Measurements from ENCODE around the gene ADGRG2. TPM values are rescaled to one million over a fixed set of nuclear protein-coding genes. Genes with fewer than 3 reads are reported as not detected.

ADGRG2 gene
- total and polyA plus RNA-seq, 8 donors, result 0.30 to 2.6 (median 0.69) TPM

DNA sequence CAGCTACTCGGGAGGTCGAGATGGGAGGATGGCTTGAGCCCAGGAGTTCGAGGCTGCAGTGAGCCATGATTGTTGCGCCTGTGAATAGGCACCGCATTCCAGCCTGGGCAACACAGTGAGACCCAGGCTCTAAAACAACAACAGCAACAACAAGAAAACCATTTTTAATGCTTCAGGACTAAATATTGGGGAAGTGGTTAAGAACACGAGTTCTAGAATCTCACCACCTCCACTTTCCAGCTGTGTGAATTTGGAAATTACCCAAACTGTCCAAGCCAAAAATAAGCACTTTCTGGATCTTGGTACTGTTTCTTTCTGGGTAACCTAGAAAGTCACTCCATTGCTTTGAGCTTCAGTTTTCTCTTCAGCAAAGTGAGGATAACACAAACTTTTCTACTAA lies 63.2 kb downstream of the ADGRG2 start:
- 86 to 94% methylated on average over 6 of the region's 6 CpGs for WGBS, 2 donors
- no peak for ATAC-seq
- H3K36me3 ChIP-seq, result no peaks in the 10 kb centered on the region
- TF ChIP-seq, protein P1, sequence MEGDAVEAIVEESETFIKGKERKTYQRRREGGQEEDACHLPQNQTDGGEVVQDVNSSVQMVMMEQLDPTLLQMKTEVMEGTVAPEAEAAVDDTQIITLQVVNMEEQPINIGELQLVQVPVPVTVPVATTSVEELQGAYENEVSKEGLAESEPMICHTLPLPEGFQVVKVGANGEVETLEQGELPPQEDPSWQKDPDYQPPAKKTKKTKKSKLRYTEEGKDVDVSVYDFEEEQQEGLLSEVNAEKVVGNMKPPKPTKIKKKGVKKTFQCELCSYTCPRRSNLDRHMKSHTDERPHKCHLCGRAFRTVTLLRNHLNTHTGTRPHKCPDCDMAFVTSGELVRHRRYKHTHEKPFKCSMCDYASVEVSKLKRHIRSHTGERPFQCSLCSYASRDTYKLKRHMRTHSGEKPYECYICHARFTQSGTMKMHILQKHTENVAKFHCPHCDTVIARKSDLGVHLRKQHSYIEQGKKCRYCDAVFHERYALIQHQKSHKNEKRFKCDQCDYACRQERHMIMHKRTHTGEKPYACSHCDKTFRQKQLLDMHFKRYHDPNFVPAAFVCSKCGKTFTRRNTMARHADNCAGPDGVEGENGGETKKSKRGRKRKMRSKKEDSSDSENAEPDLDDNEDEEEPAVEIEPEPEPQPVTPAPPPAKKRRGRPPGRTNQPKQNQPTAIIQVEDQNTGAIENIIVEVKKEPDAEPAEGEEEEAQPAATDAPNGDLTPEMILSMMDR (IDR thresholded peaks at IDR 0.05), result no peak
- H3K4me3 ChIP-seq, result no peak overlapping the region
- no peaks in the 10 kb centered on the region for H3K27me3 ChIP-seq
- no peak overlapping the region for H3K27ac ChIP-seq
- H3K4me1 ChIP-seq, result no peaks in the 10 kb centered on the region
- intact Hi-C loops (cut with DNase I), result no loop called here
- no peaks in the 10 kb centered on the region for H3K9me3 ChIP-seq
- no peak for DNase-seq
- FAIRE-seq, result no peak

DNA sequence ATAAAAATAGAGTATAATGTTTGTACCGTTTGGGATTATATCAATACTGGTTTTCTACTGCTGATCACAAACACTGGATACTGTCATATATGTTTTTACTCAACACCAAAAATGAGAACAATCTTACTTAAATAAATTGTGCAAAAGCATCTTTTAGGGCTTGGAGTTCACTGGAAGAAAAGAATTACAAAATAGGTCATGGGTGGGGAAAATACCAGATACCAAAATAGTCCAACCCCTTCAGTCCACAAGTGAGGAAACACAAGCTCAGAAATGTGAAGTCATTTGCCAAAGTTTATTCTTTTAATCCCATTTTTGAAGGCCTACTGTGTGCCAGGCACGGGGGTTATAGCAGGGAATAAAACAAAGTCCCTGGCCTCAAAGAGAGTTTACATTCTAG lies 64.4 kb downstream of the ADGRG2 start:
- Histone ChIP-seq H3K27ac (no peak overlapping the region), H3K27me3 (no peaks in the 10 kb centered on the region), H3K4me3 (no peak overlapping the region), H3K9me3 (no peaks in the 10 kb centered on the region), H3K4me1 (no peaks in the 10 kb centered on the region), H3K36me3 (no peaks in the 10 kb centered on the region)
- intact Hi-C loops (cut with DNase I), result no loop called here
- TF ChIP-seq, protein P1 (IDR thresholded peaks at IDR 0.05), result no peak
- FAIRE-seq, result no peak
- no peak for DNase-seq
- no peak for ATAC-seq
- 56 to 57% methylated on average over 2 of the region's 2 CpGs for WGBS, 2 donors

DNA sequence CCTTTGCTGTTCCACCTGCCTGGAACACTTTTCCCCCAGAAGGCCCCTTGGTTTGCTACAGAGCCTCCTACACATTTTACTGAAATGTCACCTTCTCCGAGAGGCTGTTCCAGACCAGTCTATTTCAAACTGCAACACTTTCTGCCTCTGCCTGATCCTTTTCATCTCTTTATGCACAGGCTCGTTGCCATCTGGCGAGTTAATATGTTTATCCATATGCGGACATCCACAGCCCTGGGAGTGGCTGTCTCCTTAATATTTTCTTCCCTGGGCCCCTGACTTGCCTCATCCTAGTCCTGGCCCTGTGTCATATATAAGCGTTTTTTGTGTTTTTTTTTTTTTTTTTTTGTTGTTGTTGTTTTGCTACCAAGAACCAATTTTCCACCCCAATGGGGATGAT lies 73.2 kb downstream of the ADGRG2 start:
- DNase-seq, result no peak
- ATAC-seq, result no peak
- TF ChIP-seq, protein P1 (IDR thresholded peaks at IDR 0.05), result no peak
- intact Hi-C loops (cut with DNase I), result no loop called here
- H3K4me3 ChIP-seq, result no peak overlapping the region
- H3K27ac ChIP-seq, result no peak overlapping the region
- no peak for FAIRE-seq
- WGBS, 2 donors, result 82 to 84% methylated on average over 5 of the region's 5 CpGs
- no peaks in the 10 kb centered on the region for H3K4me1 ChIP-seq
- no peaks in the 10 kb centered on the region for H3K9me3 ChIP-seq
- no peaks in the 10 kb centered on the region for H3K36me3 ChIP-seq
- no peaks in the 10 kb centered on the region for H3K27me3 ChIP-seq

DNA sequence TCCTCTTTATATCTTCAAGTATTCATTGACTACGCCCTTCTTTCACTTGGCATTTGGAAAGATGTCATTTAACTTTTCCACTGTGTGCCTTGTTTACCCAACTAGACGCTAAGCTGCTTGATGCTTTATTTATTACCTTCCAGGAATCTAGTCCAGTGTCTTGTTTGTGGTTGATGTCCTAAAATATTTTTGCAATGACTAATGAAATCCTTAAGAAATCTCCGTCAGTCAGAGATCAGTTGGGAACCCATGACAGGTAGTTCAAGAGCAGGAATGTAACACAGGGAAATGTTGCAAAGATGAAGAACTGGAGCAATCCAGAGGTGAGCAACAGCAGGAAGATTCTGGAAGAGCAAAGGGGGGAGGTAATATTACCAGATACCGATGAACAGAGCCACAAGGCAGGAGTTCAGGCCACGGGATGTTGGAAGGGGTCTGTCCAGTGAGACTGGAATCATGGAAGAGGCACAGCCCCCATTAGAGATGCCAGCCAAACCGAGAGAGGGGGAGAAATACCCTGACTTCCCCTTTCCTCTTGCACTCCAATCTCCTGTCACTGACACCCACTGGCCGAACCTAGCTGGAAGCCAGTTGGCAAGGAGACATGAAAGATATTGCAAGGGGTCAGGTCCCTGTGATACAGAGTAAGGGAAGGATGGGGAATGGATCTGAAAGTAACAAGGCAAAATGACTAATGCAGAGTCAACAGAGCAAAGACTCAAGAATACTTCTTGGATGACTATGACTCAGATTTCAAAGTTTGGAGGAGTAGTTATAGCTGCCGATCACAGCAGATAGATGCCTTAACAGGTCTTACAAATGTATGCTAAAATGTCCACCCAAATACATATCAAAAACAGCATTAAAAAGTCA lies 75.7 kb downstream of the ADGRG2 start:
- Histone ChIP-seq H3K27ac (no peak overlapping the region), H3K4me3 (no peak overlapping the region), H3K4me1 (no peaks in the 10 kb centered on the region), H3K9me3 (no peaks in the 10 kb centered on the region), H3K36me3 (no peaks in the 10 kb centered on the region), H3K27me3 (no peaks in the 10 kb centered on the region)
- FAIRE-seq (no peak), DNase-seq (no peak), ATAC-seq (no peak)
- TF ChIP-seq, protein P1 (IDR thresholded peaks at IDR 0.05), result no peak
- WGBS, 2 donors, result 66 to 84% methylated on average over 8 of the region's 8 CpGs
- intact Hi-C loops (cut with DNase I), result no loop called here

DNA sequence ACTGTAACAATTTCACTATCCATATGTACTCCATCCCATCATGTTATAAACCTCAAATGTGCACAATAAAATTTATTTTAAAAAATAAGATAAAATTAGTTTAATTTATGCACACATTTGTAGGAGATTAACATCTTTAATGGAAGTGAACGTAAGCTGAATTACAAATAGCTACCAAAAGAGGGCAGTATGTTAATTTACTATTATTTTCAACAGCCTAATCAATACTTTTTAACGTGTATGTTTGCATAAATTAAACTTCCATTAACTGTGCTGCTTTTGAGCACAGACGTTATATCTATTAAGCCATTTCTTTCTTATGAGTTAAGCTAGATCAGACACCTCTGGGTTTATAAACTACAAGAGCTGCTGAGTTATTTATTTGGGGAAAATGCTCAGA lies 81.9 kb downstream of the ADGRG2 start:
- DNase-seq (no peak), FAIRE-seq (peak; percentile 89), ATAC-seq (no peak)
- intact Hi-C loops (cut with DNase I), result no loop called here
- WGBS, 2 donors, result 11 to 13% methylated on average over 3 of the region's 3 CpGs
- Histone ChIP-seq H3K4me1 (no peaks in the 10 kb centered on the region), H3K27ac (no peak overlapping the region), H3K27me3 (no peaks in the 10 kb centered on the region), H3K9me3 (no peaks in the 10 kb centered on the region), H3K4me3 (no peak overlapping the region), H3K36me3 (no peaks in the 10 kb centered on the region)
- TF ChIP-seq, protein P1 (IDR thresholded peaks at IDR 0.05), result no peak
